Activated effector memory CD4-positive, alpha-beta T cell treated with anti-CD3 and anti-CD28 coated beads, Interleukin-2, amount 50 U/mL, for 16 hours (primary cell): Measurements from ENCODE around the gene INPP4A.

Experiments used
- DNase-seq: peaks from one replicate; pipeline ENCODE4 v3.0.0-alpha.2; 2020

Gene INPP4A

DNA sequence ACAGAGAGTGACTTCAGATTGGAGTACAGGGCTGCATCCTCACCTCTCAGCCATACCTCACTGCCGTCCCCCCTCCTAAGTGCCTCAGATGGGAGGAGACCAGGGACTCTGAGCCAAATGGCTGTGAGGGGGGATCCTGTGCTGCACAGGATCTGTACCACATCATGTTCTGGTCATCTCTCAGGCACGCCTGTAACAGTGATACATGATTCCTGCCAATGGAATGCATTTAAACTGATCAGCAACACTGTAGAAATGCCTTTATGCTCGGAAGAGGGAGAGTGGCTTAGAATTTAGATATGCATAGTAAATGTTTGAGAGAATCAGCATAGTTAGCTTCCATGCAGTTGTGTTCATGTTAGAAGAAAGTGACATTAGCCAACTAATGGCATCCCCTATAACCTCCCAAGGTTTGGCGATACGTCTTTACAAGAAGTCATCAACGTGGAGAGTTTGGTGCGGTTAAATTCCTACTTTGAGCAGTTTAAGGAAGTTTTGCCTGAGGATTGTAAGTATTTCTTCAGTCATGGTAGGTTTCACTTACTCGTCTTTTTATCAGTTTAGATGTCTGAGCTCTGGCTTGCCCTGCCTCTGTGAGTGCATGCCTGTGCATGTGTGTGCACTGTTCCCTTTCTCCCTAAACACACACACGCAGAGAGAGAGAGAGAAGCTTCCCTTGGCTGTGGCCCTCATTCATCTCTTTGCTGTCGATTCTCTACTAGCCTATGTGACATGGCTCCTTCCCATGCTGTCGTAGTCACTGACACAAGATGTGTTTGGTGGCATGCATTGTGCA, 123.7 kb downstream of the INPP4A start:
- no peak for DNase-seq

DNA sequence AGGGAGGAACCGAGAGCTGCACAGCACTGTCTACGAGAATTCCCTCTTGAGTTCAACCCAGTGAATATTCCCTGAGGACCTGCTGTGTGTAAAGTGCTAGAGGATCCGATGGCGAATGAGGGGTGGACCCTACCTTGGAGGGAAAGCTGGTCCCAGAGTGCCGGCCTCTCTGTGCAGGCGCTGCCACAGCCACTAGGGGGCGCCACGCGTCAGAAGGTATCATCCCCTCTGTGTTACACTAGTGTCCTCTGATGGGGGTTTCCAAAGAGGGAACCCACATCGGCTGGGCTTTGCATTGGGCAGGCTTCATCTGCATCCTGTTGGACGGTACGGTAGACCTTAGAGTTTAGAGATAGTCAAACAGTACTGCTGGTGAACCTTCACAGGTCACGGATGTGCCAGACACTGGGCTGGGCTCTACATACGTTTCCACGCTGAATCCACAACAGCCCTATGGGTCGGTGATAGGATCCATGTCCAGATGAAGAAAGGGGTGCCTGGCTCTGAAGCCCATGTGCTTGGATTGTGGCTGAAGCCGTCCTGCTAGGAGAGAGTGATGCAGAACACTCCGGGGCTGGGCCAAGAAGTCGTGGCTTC, 124.6 kb downstream of the INPP4A start:
- peak; percentile 91 for DNase-seq

DNA sequence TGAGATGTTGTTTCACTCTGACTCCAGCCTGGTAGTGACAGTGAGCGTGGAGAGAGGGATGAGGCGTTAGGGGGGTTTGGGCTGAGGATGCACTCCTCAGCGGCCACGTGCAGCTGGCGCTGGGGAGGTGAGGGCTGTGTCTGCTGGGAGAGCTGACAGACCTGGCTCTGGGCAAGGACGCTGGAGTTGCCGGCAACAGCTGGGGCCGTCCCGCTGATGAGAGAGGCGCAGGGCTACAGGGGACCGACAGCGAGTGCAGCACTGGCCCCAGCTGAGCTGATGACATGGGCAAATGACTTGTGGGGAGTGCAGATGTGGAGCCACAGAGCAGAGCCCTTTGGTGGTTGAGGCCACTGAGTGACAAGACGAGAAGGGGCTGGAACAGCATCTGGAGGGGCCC, 125.3 kb downstream of the INPP4A start:
- DNase-seq: peak; percentile 55

DNA sequence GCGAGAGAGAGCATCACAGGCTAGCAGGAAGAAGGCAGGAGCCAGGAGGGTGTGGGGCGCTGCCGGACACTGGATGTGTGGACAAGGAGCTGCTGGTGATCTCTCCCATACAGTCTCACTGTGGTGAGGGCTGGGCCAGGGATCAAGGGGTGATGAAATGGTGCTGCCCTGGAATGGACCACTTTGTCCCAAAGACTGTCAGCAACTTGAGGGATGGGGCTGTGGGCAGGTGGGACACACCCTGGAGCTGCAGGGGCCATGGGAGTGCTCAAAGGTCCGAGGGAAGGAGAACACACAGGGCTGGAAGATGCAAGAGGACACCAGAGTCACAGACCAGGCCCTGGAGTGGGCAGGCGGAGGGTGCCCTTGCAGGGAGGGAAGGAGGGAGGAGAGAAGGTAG, 125.7 kb downstream of the INPP4A start:
- peak; percentile 48 for DNase-seq

DNA sequence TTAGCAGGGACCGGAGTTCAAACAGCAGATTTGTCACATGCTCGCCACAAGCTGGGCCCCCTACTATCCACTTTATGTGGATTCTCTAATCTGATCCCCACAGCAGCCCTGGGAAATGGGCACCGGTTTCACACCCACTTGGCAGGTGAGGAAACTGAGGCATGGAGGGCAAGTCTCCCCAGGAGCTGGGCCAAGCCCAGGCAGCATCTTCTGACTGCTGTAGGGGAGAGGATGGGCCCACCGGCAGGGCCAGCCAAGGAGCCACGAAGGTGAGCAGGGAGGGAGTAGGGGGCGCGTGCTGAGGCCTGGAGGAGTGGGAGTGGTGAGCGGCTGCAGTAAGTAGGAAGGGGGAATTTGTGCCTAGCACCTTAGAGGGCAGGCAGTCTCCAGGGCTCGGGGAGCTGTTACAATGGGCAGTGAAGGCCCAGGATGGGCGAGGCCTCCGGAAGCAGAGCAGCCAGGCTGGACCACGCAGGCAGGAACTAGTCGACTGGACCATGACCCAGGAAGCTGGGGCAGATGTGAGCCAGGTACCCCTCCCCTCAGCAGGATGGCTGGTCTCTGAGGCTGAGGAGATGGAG, 126.6 kb downstream of the INPP4A start:
- peak; percentile 58 for DNase-seq

DNA sequence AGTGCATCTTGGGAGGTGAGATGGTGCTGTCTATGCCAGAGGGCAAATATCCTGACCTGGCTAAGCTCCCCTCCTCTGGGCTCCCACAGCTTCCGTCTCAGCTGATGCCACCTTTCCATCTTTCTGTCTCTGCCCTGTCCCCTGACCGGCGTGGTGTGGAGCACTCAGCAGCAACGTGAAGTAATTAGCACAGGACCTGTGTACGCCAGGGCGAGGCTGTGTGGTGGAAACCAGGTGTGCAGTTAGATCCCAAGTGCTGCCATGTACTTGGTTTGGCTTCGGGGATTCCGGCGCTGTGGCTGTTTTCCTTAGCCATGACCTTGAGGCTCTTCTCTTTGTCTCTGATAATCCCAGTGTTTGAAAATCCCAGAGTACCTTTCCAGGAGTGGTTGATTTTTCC, 127.1 kb downstream of the INPP4A start:
- peak; percentile 54 for DNase-seq

DNA sequence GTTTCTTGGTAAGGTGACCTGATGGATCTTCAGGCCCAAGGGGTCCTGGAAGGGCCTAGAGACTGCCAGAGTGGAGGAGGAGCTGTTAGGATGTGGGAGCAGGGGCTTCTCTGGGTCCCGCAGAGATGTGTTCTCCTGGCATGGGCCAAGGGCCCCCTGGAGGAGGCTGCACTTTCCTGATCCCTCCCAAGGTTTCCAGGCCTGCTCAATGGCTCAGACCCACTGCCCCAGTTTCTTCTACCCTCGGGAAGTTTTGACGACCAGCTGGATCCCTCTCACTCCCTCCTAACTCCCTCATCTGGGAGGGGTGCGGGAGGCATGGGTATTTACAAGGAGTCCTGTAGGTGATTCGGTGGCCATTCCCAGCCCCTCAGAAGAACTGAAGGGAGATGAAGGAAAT, 127.6 kb downstream of the INPP4A start:
- DNase-seq: peak; percentile 37

DNA sequence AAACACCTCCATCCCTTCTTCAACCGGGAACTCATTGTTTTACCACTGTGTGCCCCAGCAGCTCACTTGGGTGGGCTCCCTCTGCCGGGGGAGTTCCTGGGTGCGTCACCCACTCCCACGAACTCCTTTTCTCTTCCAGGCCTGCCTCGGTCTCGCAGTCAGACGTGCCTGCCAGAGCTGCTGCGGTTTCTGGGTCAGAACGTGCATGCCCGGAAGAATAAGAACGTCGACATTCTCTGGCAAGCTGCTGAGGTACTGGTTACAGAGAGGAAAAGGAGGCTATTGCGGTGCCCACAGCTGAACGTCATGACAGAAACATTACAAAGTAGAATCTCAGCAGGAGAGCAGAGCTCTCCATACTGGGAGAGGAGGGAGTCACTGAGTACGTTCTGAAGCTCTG, 128.0 kb downstream of the INPP4A start:
- DNase-seq: peak; percentile 27

DNA sequence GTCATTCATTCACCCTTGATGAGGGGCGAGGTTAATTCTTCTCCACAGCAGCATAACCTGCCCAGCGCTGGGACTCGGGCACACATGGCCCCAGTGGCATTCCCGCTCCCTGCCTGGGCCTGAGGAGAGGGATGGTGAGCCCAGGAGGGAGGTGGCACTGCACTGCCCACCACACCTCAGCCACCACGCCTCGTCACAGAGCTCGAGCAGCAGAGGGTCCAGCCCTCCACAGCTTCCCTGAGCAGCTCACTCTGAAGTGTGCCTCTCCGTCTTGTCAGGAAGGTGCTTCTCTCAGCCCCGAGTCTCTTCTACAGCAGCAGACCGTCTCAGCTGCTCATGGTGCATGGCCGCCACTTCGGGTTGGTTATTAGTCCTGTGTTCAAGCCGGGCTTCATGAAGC, 128.8 kb downstream of the INPP4A start:
- peak; percentile 41 for DNase-seq

DNA sequence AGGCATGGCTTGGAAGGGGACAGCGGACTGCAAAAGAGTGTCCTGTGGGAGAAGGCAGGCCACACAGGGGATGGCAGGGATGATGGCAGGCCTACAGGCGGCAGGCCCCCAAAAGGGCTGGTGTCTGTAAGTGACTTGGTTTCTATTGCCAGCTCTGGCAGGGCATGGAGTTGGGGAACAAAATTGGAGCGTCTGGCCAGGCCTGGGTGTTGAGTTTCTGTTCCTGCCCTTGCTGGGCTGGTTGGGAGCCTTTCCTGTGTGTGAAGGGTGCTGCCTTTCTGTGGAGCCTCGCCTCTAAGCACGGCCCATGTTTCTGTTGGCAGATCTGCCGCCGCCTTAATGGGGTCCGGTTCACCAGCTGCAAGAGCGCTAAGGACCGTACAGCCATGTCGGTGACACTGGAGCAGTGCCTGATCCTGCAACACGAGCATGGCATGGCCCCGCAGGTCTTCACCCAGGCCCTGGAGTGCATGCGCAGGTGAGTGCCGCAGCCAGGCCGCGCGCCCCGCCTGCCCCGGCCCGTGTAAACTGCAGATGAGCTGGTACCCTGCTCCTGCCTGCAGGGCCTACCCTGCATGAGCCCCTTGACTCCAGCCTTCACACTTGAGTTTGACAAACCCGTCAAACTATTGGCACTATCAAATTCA, 132.1 kb downstream of the INPP4A start:
- peak; percentile 57 for DNase-seq

DNA sequence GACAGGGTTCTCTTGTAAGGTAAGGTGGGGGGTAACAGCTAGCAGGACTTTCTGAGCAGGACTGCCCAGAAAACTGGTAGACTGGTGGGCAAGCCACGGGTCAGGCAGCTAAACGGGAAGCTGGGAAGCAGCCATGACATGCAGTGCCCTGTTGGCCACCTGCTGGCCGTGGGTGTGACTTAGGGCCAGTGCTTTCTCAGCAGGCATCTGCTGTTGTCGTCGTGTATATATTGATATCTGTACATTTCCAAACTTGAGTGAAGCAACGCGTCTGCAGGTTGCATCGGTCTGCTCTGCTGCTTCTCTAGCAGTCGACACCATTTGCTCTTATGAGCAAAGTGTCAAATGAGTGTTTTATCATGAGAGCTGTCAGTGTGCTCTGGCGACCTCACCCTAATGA, 132.7 kb downstream of the INPP4A start:
- DNase-seq: peak; percentile 55

DNA sequence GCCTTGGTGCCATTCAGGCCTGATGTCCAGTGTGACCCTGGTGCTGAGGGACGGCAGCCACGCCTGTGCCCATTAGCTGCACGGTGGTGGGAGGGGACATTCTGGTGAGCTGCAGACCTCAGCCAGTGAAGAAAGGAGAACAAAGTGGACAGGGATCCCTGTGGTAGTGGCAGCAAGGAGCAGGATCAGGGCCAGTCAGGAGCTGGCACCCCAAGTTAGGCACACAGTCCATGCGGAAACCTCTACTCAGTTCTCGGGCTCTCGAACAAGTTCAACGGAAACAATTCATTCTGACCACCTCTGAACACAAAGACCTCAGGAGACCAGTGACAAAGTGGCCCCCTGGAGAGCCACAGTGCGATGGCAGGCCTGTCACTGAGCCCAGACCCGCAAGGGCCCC, 133.6 kb downstream of the INPP4A start:
- DNase-seq: no peak

DNA sequence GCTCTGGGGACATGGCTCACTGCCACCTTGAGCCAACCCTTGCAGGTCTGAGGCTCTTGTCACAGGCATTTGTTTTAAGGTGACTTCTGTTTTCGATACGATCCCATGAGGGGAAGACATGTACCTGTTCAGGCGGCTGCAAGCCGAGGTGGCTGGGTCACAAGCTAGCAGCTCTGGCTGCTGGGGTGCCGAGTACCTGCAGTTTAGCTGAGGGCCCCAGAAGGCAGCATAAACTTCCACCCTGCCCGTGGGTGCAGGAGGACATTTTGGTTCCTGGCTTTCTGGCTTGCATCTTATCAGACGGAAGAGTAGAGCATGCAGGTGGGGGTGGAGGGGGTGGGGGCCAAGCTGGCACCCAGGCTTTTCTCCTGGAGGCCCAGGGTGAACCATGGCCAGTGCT, 135.3 kb downstream of the INPP4A start:
- no peak for DNase-seq

DNA sequence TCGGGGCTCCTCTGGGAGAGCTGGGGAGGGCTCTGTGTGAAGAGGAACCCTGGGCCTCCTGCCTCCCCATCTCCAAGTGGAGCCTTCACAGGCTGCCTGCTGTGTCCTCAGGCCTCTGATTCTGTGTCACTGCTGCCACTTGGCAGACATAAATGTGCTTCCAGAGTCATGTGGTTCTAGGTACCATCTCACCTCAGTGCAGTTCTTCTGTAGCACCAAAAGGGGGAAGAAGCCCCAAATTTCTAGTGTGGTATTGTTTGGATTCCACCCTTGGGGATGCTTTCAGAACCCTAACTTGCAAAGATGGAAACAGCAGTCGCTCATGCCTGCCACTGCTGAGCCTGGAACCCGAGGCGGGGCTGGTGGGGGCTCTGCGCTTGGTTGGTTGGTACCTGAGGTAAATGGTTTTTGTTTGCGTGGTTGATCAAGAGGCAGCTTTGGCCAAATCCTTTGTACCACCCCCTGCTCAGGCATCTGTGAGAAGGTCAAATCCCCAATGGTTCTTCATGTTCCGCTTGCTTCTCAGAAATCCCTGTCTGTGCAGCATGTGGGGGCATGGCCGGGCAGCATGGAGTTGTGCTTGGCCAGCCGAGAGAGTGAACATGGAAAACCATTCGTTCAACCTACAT, 136.1 kb downstream of the INPP4A start:
- DNase-seq: no peak

DNA sequence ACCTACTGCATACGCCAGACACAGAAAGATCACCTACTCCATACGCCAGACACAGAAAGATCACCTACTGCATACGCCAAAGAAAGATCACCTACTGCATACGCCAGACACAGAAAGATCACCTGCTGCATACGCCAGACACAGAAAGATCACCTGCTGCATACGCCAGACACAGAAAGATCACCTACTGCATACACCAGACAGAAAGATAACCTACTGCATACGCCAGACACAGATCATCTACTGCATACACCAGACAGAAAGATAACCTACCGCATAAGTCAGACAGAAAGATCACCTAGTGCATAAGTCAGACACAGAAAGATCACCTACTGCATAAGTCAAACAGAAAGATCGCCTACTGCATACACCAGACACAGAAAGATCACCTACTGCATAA, 137.9 kb downstream of the INPP4A start:
- no peak for DNase-seq

DNA sequence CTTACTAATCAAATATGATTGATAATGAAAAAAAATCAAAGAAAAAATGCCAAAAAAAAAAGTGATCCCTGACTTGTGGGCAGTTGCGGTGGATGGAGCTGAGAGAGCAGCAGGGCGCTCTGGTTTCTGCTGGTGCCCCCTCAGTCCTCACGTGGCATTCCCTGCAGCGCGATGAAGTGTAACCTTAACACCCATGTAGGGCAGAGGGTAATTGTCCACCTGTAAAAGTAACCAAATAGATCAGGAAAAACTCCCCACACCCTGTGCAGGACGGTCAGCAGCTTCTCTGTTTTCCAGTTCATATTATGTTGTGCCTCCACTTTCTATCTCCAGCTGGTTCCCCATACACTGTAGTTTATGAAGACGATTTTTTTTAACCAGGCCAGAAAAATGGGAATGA, 138.6 kb downstream of the INPP4A start:
- DNase-seq: no peak

DNA sequence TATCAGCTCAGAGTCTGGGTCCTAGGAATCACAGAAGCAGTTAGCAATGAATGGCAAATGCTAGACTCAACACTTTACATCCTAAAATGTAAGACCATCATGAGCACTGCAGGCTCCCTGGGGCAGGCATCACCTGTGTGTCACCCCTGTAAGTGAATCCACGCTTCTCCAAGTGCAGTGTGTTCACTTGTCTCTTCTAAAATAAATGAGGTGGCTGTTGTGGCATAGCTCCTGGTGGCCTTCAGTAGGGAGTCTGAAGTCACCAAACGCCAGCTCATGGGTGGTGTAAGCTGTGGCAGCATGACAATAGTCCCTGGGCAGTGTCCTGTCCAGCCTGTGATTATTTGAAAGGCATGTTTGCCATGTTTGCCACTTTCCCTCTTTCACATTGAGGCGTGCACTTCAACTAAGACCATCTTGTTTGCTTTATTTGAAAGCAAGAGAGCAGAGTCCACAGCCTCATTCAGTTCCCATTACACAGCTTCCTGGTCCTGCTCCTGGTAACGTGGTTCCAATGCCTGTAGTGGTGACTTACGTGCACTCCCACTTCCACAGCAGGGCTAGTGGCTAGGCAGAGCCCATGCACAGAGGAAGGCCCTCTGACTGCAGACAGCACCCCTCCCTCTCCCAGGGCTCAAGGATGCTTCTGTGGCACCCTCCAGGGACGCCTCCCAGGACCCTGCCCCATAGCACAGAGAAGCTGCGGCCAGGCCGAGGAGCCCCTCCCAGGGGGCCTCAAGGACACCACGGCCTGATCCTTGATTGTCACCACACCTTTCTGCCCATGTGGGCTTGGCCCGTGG, 139.4 kb downstream of the INPP4A start:
- DNase-seq: no peak

DNA sequence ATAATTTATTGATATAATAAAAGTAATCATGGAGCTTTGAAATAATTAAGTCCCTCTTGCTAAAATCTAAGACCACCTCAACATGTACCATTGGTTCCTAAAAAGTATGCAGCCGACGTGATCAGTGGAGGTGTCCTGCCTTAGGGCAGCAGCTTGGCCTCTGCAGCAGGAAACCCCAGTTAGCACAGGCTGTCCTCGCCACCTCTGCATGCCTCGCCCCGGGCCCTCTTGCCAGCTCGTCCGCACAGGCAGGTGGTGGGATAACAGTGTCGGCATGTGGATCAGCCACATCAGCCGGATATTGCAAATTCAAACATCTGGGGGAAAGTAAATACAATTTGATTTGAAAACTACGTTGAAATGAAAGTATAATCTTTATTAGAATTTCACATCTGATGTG, 140.7 kb downstream of the INPP4A start:
- no peak for DNase-seq

DNA sequence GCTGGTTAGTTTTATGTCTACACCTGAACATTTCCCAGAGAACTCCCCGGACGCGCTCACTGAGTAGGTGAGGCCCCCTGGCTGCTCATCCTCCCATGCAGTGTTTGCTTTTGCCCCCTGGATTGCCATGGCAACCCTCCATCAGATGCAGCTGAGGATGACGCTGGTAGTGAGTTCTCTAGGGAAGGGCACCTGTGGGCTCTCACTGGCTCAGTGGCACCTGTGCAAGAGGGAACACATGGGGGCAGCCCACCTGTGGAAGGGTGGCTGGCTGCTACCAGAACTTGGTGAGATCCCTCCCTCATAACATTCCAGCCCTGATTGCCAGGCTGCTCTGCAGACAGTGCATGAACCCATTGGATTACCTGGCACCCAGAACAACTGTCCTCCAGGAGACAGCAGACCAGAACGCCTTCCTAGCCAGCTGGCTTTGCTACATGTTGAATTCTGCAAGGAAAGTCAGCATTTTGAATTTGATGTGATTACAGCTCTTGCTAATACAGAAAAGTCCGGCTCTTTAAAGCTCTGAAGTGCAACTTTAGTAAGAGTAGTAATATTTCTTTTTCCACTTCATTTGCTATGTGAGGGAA, 142.0 kb downstream of the INPP4A start:
- DNase-seq: peak; percentile 38

DNA sequence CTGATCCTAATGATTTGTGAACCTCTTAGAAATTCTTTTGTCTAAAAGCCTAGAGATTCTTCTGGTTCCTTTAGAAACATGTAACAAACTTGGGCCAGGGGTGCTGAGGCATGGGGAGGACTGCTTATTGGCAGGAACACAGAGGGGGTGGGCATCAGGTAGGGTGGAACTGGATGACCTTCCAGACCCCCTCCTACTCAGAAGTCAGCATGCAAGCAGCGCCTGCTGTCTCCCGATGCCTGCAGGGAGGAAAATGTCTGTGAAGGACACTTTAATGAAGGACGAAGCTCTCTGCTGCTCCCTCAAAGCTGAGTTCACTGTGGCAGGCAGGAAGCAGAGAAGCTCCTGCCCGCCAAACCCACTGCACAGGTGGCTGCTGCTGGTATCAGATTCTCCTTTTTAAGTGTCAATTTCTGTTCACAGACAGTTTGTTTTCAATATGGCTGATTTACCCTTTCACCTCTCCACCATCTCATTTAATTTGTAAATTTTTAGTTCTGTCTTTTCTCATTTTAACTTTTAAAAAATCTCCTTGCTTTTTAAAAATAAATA, 144.3 kb downstream of the INPP4A start:
- DNase-seq: peak; percentile 49

DNA sequence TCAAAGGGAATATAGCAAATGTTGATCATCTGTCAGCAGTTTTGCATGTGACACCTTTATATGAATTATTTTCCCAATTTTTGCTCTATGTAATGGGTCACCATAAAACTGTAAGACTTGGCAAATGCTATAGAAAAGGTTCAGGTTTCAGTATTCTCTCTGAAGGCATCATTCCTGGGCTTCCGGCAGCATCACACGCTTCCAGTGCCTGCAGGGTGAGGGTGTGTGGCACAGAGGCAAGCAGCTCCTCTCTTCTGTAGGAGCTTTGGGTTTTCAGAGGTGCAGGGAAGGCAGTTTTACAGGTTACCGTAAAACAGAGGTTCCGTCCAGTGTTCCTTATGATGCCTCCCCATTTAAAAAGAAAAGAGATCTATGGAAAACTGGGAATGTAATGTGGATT, 144.8 kb downstream of the INPP4A start:
- DNase-seq: peak; percentile 12

DNA sequence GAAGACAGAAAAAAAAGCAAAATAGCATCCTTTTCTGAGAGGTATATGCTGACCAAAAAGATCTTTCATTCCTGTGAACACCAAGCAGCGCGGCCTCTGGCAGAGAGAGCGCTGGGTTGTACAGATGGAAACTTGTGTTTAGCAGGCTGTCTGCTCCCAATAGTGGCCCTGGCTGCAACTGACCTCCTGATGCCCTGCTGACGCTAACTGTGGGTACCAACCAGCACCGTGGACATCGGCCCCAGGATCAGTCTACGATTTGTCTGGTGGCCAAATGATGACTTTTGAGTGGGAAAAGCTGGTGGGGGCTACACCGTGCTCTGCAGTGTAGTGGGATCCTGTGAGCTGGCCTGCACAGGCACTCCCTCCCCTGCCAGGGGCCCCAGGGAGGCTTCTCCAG, 147.9 kb downstream of the INPP4A start:
- peak; percentile 57 for DNase-seq
